GM12865 (cell line): ENCODE results near the gene PMF1.
"Not testable (repeated sequence)": the region's sequence is repeated elsewhere in the genome, so short reads cannot be mapped to it uniquely, and the experiment has no call there.

Experiments used
- DNase-seq: peaks from one replicate; pipeline ENCODE4 v3.0.0; 2010; ENCODE audit warnings: low read depth
- H3K4me3 ChIP-seq: 2 replicates; pipeline ENCODE4 v1.5.1; 2011; ENCODE audit warnings: mild to moderate bottlenecking, low read depth, low read length, control low read depth
- CTCF ChIP-seq: IDR thresholded peaks from 2 replicates; pipeline ENCODE4 v1.5.1; 2011; ENCODE audit warnings: low read length, control low read depth, low read depth, inconsistent platforms; ENCODE audit not compliant: insufficient read depth; ENCODE audit errors: missing control alignments

Gene PMF1

GRCh38 chr1:156176610-156177210 lies 36.1 kb upstream of the PMF1 start:
- no peak overlapping the region for H3K4me3 ChIP-seq
- DNase-seq: no peak
- TF ChIP-seq CTCF: no peak

- TF ChIP-seq CTCF: no peak
- no peak overlapping the region for H3K4me3 ChIP-seq
- no peak for DNase-seq
Measured at GRCh38 chr1:156177919-156178654, 34.7 kb upstream of the PMF1 start.

- no peak for TF ChIP-seq CTCF
- no peak for DNase-seq
- H3K4me3 ChIP-seq: no peak overlapping the region
Measured at GRCh38 chr1:156180471-156180870, 32.3 kb upstream of the PMF1 start.

- DNase-seq, H3K4me3 ChIP-seq: not testable (repeated sequence)
Measured at GRCh38 chr1:156181391-156181924, 31.3 kb upstream of the PMF1 start.

- not testable (repeated sequence) for H3K4me3 ChIP-seq, DNase-seq
Measured at GRCh38 chr1:156182010-156182779, 30.6 kb upstream of the PMF1 start.

GRCh38 chr1:156186347-156187177 lies 26.2 kb upstream of the PMF1 start:
- not testable (repeated sequence) for H3K4me3 ChIP-seq, DNase-seq

GRCh38 chr1:156190265-156190664 lies 22.5 kb upstream of the PMF1 start:
- H3K4me3 ChIP-seq, DNase-seq: not testable (repeated sequence)

GRCh38 chr1:156191292-156191964 lies 21.4 kb upstream of the PMF1 start:
- TF ChIP-seq CTCF: no peak
- H3K4me3 ChIP-seq: no peak overlapping the region
- DNase-seq: no peak
